Activated naive CD8-positive, alpha-beta T cell treated with anti-CD3 and anti-CD28 coated beads, Interleukin-2, amount 50 U/mL, for 24 hours (primary cell): ENCODE data around the gene CTNNA3.

Experiments
- ATAC-seq: fragments of 150-1000 bp; cut with Tn5 transposase; one replicate; pipeline ENCODE4 v1.10.0; 2021
- DNase-seq: peaks from one replicate; pipeline ENCODE4 v3.0.0; 2021
- H3K27ac Mint-ChIP-seq: one replicate; pipeline ENCODE4 v1.8.0; 2021; ENCODE audit warnings: mild to moderate bottlenecking, mixed read lengths
- H3K27me3 Mint-ChIP-seq: one replicate; pipeline ENCODE4 v1.8.0; 2021; ENCODE audit warnings: mixed read lengths
- H3K36me3 Mint-ChIP-seq: one replicate; pipeline ENCODE4 v1.8.0; 2021; ENCODE audit warnings: low read depth, mixed read lengths
- H3K4me1 Mint-ChIP-seq: one replicate; pipeline ENCODE4 v1.8.0; 2021; ENCODE audit warnings: mixed read lengths
- H3K4me3 Mint-ChIP-seq: one replicate; pipeline ENCODE4 v1.8.0; 2021; ENCODE audit warnings: mild to moderate bottlenecking, moderate library complexity, mixed read lengths
- H3K9me3 Mint-ChIP-seq: one replicate; pipeline ENCODE4 v1.8.0; 2021; ENCODE audit warnings: mixed read lengths

CTNNA3 gene

GRCh38 chr10:66215920-66216319, 1480.1 kb downstream of the CTNNA3 start:
- H3K9me3 Mint-ChIP-seq, result peaks cover 11% of the 10 kb centered on the region
- no peak overlapping the region for H3K27ac Mint-ChIP-seq
- H3K4me3 Mint-ChIP-seq, result no peak overlapping the region
- H3K27me3 Mint-ChIP-seq, result no peaks in the 10 kb centered on the region
- no peaks in the 10 kb centered on the region for H3K36me3 Mint-ChIP-seq
- ATAC-seq (no peak), DNase-seq (no peak)
- peaks cover 6% of the 10 kb centered on the region for H3K4me1 Mint-ChIP-seq

GRCh38 chr10:66214721-66215404, 1481.1 kb downstream of the CTNNA3 start:
- peaks cover 6% of the 10 kb centered on the region for H3K4me1 Mint-ChIP-seq
- H3K4me3 Mint-ChIP-seq, result no peak overlapping the region
- H3K27me3 Mint-ChIP-seq, result no peaks in the 10 kb centered on the region
- DNase-seq (no peak), ATAC-seq (no peak)
- H3K27ac Mint-ChIP-seq, result no peak overlapping the region
- peaks cover 11% of the 10 kb centered on the region for H3K9me3 Mint-ChIP-seq
- H3K36me3 Mint-ChIP-seq, result no peaks in the 10 kb centered on the region

GRCh38 chr10:66209025-66209424, 1487.0 kb downstream of the CTNNA3 start:
- no peaks in the 10 kb centered on the region for H3K4me1 Mint-ChIP-seq
- no peaks in the 10 kb centered on the region for H3K9me3 Mint-ChIP-seq
- no peaks in the 10 kb centered on the region for H3K36me3 Mint-ChIP-seq
- DNase-seq (no peak), ATAC-seq (no peak)
- no peak overlapping the region for H3K4me3 Mint-ChIP-seq
- no peak overlapping the region for H3K27ac Mint-ChIP-seq
- H3K27me3 Mint-ChIP-seq, result no peaks in the 10 kb centered on the region

GRCh38 chr10:66204838-66205237, 1491.2 kb downstream of the CTNNA3 start:
- no peak overlapping the region for H3K27ac Mint-ChIP-seq
- ATAC-seq (no peak), DNase-seq (no peak)
- no peak overlapping the region for H3K4me3 Mint-ChIP-seq
- no peaks in the 10 kb centered on the region for H3K36me3 Mint-ChIP-seq
- no peaks in the 10 kb centered on the region for H3K9me3 Mint-ChIP-seq
- H3K27me3 Mint-ChIP-seq, result no peaks in the 10 kb centered on the region
- H3K4me1 Mint-ChIP-seq, result no peaks in the 10 kb centered on the region

GRCh38 chr10:66202101-66202500, 1493.9 kb downstream of the CTNNA3 start:
- Mint-ChIP-seq H3K27me3 (no peaks in the 10 kb centered on the region), H3K36me3 (no peaks in the 10 kb centered on the region), H3K4me1 (no peaks in the 10 kb centered on the region), H3K27ac (no peak overlapping the region), H3K4me3 (no peak overlapping the region), H3K9me3 (no peaks in the 10 kb centered on the region)
- DNase-seq, result no peak
- ATAC-seq, result no peak

- no peaks in the 10 kb centered on the region for H3K36me3 Mint-ChIP-seq
- ATAC-seq, result no peak
- DNase-seq, result no peak
- no peaks in the 10 kb centered on the region for H3K4me1 Mint-ChIP-seq
- no peak overlapping the region for H3K4me3 Mint-ChIP-seq
- H3K27me3 Mint-ChIP-seq, result no peaks in the 10 kb centered on the region
- no peak overlapping the region for H3K27ac Mint-ChIP-seq
- no peaks in the 10 kb centered on the region for H3K9me3 Mint-ChIP-seq
Measured at GRCh38 chr10:66192162-66192831, 1503.7 kb downstream of the CTNNA3 start.

GRCh38 chr10:66190413-66190812, 1505.6 kb downstream of the CTNNA3 start:
- H3K36me3 Mint-ChIP-seq, result no peaks in the 10 kb centered on the region
- no peak overlapping the region for H3K27ac Mint-ChIP-seq
- H3K4me1 Mint-ChIP-seq, result no peaks in the 10 kb centered on the region
- DNase-seq (no peak), ATAC-seq (no peak)
- H3K9me3 Mint-ChIP-seq, result no peaks in the 10 kb centered on the region
- H3K4me3 Mint-ChIP-seq, result no peak overlapping the region
- H3K27me3 Mint-ChIP-seq, result no peaks in the 10 kb centered on the region

- Mint-ChIP-seq H3K4me1 (no peaks in the 10 kb centered on the region), H3K27me3 (no peaks in the 10 kb centered on the region), H3K9me3 (no peaks in the 10 kb centered on the region), H3K27ac (no peak overlapping the region), H3K4me3 (no peak overlapping the region), H3K36me3 (no peaks in the 10 kb centered on the region)
- DNase-seq (no peak), ATAC-seq (no peak)
Measured at GRCh38 chr10:66189271-66189670, 1506.7 kb downstream of the CTNNA3 start.

- Mint-ChIP-seq H3K4me3 (no peak overlapping the region), H3K27me3 (no peaks in the 10 kb centered on the region), H3K9me3 (no peaks in the 10 kb centered on the region), H3K27ac (no peak overlapping the region), H3K4me1 (no peaks in the 10 kb centered on the region), H3K36me3 (no peaks in the 10 kb centered on the region)
- ATAC-seq (no peak), DNase-seq (no peak)
Measured at GRCh38 chr10:66187053-66187733, 1508.8 kb downstream of the CTNNA3 start.

GRCh38 chr10:66183028-66183427, 1513.0 kb downstream of the CTNNA3 start:
- Mint-ChIP-seq H3K27ac (no peak overlapping the region), H3K4me3 (no peak overlapping the region), H3K27me3 (no peaks in the 10 kb centered on the region), H3K9me3 (no peaks in the 10 kb centered on the region), H3K36me3 (no peaks in the 10 kb centered on the region), H3K4me1 (no peaks in the 10 kb centered on the region)
- DNase-seq (no peak), ATAC-seq (no peak)

GRCh38 chr10:66180581-66181318, 1515.2 kb downstream of the CTNNA3 start:
- Mint-ChIP-seq H3K4me1 (no peaks in the 10 kb centered on the region), H3K9me3 (no peaks in the 10 kb centered on the region), H3K36me3 (no peaks in the 10 kb centered on the region), H3K27me3 (no peaks in the 10 kb centered on the region), H3K27ac (no peak overlapping the region), H3K4me3 (no peak overlapping the region)
- DNase-seq (no peak), ATAC-seq (no peak)

- H3K36me3 Mint-ChIP-seq, result no peaks in the 10 kb centered on the region
- no peak for ATAC-seq
- H3K27me3 Mint-ChIP-seq, result no peaks in the 10 kb centered on the region
- no peak for DNase-seq
- no peaks in the 10 kb centered on the region for H3K9me3 Mint-ChIP-seq
- H3K4me3 Mint-ChIP-seq, result no peak overlapping the region
- H3K27ac Mint-ChIP-seq, result no peak overlapping the region
- no peaks in the 10 kb centered on the region for H3K4me1 Mint-ChIP-seq
Measured at GRCh38 chr10:66180021-66180420, 1516.0 kb downstream of the CTNNA3 start.

- H3K27me3 Mint-ChIP-seq, result peaks cover 2% of the 10 kb centered on the region
- no peaks in the 10 kb centered on the region for H3K9me3 Mint-ChIP-seq
- DNase-seq, result no peak
- no peaks in the 10 kb centered on the region for H3K4me1 Mint-ChIP-seq
- H3K36me3 Mint-ChIP-seq, result no peaks in the 10 kb centered on the region
- H3K27ac Mint-ChIP-seq, result no peak overlapping the region
- H3K4me3 Mint-ChIP-seq, result no peak overlapping the region
- no peak for ATAC-seq
Measured at GRCh38 chr10:66176772-66177171, 1519.2 kb downstream of the CTNNA3 start.

GRCh38 chr10:66167816-66168215, 1528.2 kb downstream of the CTNNA3 start:
- Mint-ChIP-seq H3K4me1 (no peaks in the 10 kb centered on the region), H3K27me3 (peaks cover 7% of the 10 kb centered on the region), H3K4me3 (no peak overlapping the region), H3K9me3 (no peaks in the 10 kb centered on the region), H3K36me3 (no peaks in the 10 kb centered on the region), H3K27ac (no peak overlapping the region)
- ATAC-seq (no peak), DNase-seq (no peak)
